NCI-H526 treated with DMSO at 0.1 percent for 48 hours (cell line): ENCODE data around the gene GALNTL6.
"Not testable (repeated sequence)": the region's sequence is repeated elsewhere in the genome, so short reads cannot be mapped to it uniquely, and the experiment has no call there.

Experiments
- DNase-seq: peaks from one replicate; lab custom pipeline; 2025; lab: John Stamatoyannopoulos, UW

GALNTL6 gene

DNA sequence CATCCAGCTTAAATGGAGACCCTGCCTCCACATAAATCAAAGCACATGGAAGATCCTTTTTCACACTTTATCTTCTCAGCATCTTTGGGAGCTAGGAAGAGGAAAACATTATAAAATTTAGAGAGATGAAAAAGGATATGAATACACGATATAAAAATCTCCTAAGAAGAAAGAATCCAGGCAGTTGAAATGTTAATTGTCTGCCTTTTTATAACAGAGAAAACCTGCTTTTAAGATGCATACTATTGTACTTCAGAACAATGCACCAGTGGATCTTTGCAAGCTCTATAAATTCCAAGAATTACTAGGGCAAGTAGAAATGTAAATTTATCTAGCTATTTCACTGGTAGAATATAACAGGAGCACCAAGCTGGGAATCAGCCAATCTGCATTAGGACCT is 1055.1 kb downstream of the GALNTL6 start:
- DNase-seq: no peak

DNA sequence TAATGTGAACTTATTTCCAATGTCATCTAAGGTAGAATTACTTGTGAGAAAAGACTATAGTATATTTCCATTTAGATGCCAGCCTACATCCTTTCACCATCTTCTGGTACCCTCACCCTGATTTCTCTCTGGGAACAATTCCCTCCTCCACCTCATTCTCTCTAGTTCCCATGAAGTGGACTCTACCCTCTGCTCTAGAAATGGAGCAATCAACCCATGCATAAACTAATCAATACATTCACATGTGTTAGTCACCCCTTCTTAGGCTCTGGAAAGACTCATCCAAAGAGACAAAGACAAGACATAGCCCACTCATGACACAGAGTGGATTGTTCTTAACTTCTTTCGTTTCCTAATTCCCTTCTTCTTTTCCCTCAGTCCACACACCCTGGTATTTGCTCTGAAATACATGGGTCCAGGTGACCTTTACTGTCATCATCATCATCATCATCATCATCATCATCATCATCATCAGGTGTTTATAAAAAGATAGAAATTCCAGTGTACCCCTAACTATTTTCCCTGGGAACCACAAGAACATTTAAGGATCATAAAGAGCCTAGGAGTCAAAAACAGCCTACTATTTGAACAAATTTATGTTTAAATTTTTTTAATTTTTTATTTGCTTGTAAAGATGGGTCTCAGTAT is 1056.5 kb downstream of the GALNTL6 start:
- DNase-seq: no peak

DNA sequence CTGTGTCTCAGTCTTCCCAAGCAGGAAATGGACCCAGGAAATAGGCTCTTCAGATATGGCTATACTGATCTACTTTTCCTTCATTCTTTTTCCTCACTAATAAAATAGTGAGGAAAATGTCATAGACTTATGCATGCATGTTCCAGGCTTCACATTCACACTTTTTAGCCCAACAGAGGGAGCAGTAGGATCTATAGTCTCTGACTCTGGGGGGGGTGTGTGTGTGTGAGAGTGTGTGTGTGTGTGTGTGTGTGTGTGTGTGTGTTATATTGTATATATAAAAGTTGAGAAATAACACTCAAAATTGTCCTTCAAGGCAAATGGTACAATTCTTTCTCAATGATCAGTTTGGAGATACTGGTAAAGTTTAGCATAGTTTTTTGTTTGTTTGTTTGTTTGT is 1058.2 kb downstream of the GALNTL6 start:
- no peak for DNase-seq

DNA sequence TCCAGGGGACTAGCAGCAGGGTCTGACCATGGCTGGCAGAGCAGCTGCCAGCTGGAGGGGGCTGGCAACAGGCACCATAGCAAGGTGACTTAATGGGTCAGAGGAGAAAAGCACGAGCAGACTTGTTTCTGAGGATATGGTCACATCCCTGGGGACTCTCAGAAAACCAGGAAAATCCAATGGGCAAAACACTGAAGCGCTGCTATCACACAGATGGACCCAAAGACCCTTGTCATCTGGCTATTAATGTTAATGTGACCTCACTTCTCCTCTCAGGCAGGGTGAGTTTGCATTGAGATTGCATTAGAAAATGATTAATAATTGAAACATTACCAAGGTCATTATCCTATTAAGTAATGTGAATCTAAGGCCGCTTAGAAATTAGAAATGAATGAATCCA is 1061.7 kb downstream of the GALNTL6 start:
- DNase-seq: no peak

DNA sequence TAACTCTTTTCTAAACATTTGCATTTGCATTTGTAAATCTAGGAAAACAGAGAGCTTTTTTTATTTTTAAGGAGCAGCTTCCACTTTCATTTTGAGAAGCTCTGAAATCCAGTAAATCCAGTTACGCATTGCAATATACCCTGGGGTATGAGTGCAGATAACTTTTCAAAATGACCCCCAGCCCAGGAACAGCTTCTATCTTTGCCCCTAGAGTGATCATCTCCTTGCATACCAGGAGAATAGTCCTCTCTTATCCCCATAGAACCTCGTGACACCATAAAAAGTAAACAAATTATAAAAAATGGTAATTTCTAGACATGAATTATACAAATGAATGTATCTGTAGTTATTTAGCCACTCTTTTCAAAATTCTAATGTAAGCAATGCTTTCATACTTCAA is 1063.2 kb downstream of the GALNTL6 start:
- DNase-seq: no peak

DNA sequence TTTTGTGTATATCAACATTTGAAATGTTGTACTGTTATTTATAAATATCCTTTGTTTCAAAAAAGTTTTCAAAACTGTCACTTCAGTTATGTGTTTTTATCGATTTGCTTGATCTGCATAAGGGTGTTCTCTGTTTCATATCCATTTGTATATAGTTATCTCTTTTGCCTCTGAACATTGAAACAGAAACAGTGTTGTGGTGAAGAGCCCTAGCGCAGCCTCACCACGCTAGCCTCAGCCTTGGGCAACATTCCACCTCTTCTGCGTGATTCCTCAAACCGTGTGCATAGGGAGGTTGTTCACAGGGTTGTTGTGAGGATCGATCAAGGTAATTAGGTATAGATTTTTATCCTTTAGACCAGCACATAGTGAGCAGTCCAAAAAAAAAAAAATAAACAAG is 1068.4 kb downstream of the GALNTL6 start:
- no peak for DNase-seq

DNA sequence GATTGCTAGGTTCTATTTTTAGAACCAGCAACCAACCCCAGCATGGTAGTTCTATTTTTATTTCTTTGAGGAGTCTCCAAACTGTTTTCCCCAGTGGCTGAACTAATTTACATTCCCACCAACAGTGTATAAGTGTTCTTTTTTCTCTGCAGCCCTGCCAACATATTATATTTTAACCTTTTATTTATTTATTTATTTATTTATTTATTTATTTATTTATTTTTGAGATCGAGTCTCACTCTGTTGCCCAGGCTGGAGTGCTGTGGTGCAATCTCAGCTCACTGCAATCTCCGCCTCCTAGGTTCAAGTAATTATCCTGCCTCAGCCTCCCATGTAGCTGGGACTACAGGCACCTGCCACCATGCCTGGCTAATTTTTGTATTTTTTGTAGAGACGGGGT is 1074.2 kb downstream of the GALNTL6 start:
- not testable (repeated sequence) for DNase-seq

DNA sequence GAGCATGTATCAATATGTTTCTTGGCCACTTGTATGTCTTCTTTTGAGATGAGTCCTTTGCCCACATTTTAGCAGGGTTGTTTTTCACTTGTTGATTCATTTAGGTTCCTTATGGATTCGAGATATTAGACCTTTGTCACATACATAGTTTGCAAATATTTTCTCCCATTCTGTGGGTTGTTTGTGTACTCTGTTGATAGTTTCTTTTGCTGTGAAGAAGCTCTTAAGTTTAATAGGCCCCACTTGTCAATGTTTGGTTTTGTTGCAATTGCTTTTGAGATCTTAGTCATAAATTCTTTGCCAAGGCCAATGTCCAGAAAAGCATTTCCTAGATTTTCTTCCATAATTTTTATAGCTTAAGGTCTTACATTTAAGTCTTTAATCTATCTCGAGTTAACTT is 1074.8 kb downstream of the GALNTL6 start:
- no peak for DNase-seq

DNA sequence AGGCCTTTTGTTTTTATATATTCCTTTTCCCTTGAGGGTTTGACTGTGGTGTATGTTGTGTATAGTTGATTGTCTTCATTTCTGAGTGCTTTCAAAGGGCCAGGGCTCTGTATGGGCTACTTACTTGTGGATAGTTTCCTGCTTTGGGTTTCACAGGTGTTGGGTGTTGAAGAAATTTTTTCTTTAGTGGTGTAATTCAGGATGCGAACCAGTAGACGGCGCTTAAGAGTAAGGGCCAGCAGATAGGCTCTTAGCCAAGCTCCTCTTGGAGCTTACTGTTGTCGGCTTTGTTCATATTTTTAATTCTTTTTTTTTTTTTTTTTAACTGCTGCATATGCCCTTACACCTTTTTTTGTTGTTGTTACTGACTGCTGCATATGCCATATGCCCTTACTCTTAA is 1079.1 kb downstream of the GALNTL6 start:
- no peak for DNase-seq

DNA sequence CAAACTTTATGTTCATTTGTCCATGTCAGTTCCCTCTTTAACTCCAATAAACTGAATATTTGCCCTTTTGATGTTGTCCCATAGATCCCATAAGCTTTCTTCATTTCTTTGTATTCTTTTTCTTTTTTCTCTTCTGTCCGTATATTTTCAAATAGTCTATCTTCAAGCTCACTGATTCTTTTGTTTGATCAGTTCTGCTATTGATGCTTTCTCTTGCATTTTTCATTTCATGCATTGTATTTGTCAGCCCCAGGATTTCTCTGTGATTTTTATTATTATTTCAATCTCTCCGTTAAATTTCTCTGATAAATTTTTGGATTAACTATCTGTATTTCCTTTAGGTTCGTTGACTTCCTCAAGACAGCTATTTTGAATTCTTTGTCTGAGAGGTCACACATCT is 1082.5 kb downstream of the GALNTL6 start:
- DNase-seq: no peak

DNA sequence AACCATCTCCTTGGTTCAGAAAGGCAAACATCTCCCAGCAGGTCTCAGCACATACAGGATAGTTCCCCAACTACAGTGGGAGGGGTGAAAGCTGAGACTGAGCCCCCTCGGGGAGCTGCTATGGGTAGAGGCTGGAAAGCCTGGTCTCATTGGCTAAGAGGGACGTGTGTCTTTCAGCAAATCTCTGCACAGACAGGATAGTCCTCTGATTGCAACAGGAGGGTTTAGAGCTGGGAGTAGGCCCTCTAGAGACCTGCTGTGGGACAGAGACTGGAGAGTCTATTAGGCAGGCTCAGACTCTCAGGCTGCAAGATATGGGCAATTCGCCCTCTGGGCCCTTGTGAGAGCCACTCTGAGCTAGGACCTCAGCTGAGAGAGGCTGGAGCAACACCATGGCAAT is 1083.8 kb downstream of the GALNTL6 start:
- DNase-seq: no peak

DNA sequence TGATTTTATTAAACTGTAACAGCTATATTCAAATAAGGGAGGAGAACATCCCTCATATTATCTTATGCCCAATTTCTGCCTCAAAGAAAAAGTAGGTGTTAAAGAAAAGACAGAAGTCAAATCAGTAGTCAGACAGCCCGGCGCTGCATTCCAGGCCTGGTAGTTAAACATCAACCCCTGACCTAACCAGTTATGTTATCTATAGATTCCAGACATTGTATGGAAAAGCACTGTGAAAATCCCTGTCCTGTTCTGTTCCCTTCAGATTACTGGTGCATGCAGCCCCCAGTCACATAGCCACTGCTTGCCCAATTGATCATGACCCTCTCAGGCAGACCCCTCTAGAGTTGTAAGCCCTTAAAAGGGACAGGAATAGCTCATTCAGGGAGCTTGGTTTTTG is 1085.5 kb downstream of the GALNTL6 start:
- no peak for DNase-seq

DNA sequence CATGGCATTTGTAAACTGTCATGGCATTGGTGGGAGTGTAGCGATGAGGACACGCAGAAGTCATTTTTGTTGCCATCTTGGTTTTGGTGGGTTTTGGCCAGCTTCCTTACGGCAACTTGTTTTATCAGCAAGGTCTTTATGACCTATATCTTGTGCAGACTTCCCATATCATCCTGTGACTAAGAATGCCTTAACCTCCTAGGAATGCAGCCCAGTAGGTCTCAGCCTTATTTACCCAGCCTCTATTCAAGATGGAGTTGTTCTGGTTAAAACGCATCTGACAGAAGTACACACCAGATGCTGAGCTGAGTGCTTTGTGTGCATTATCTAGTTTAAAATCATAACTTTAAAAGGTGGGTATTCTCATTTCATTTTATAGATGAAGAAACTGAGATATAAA is 1086.7 kb downstream of the GALNTL6 start:
- no peak for DNase-seq

DNA sequence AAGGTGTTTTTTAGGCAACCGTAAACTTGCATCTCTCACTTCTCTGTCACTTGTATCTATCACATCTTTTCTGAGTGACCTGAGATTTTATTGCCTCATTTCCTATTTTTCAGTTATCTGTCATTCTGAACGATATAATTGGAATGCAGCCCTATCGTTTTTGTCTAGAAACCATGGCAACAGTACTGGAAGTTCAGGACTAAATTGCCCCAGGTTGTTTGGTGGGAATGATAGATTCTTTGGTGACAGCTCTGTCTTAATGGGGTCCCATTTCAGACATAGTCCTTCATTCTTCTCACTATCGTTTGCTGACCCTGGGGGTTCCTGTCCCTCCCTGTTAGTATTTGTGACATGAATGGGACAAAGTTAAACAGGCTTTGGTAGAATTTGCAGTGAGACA is 1087.7 kb downstream of the GALNTL6 start:
- no peak for DNase-seq

DNA sequence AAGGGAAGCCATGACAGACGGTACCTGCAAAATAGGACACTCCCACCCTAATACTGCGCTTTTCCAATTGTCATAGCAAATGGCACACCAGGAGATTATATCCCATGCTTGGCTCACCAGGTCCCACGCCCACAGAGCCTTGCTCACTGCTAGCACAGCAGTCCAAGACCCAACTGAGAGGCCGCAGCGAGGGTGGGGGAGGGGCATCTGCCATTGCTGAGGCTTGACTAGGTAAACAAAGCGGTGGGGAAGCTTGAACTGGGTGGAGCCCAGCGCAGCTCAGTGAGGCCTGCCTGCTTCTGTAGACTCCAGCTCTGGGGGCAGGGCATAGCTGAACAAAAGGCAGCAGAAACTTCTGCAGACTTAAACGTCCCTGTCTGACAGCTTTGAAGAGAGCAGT is 1099.3 kb downstream of the GALNTL6 start:
- DNase-seq: not testable (repeated sequence)

DNA sequence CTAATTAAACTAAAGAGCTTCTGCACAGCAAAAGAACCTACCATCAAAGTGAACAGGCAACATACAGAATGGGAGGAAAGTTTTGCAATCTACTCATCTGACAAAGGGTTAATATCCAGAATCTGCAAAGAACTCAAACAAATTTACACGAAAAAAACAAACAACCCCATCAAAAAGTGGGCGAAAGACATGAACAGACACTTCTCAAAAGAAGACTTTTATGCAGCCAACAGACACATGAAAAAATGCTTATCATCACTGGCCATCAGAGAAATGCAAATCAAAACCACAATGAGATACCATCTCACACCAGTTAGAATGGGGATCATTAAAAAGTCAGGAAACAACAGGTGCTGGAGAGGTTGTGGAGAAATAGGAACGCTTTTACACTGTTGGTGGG is 1104.2 kb downstream of the GALNTL6 start:
- DNase-seq: not testable (repeated sequence)

DNA sequence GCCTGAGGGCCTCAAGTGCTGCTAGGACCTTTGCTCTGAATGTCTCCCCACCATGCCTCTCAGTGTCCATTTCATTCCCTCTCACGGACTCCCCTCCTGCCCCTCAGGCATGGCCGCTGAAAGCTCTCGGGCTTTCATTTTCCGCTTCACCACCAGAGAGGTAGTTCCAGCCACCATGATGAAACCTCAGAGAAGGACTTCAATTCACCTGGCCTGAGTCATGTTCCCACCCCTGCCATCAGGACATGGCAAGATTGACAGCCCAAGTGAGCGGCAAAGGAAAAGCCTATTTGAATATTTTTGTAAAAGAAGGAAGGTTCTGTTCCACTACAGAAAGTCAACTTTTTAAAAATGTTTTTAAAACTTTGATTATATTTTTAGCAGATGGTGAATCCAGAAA is 1106.1 kb downstream of the GALNTL6 start:
- DNase-seq: no peak

DNA sequence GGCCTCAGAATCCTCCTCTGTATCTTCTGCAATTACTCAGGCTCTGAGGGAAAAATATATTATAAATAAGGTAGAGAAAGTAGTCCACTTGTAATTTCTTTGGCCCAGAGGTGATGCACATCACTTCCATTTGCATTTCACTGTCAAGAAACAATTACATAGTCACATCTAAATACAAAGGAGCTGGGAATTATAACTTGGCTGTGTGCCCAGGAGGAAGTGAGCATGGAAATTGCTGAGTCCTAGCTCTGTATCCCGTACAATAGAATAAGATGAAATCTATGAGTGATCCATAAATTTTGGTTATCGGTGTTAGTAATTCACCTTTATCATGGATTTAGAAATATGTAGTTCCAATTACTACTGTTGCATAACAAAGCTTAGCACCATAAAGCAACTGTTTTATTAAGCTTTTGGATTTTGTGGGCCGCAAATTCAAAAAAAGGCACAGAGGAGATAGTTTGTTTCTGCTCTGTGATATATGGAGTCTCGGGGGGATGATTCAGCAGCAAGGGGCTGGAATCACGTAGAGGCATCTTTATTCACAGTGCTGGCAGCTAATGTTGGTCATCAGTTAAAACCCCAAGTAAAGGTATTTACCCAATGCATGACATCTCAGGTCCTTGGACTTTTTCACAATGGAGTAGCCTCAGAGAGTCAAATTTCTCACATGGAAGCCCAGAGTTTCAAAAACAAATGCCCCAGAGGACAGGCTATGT is 1114.1 kb downstream of the GALNTL6 start:
- no peak for DNase-seq

DNA sequence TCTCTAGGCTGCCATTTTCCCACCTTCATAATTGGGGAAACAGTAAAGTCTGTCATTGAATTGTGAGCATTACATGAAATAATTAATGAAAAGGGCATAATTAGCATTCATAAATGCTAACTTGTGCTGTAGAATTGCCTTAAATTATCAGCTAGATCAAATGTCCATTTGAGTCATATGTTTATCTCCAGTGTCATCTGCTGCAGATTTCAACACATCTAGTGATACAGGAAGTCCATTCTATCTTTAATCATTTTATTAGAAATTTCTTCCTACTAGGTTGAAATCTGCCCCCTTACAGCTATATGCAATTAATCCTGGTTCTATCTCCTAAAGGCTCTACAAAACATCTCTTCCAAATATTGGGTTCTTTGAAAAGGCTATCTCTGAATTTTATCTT is 1115.1 kb downstream of the GALNTL6 start:
- no peak for DNase-seq

DNA sequence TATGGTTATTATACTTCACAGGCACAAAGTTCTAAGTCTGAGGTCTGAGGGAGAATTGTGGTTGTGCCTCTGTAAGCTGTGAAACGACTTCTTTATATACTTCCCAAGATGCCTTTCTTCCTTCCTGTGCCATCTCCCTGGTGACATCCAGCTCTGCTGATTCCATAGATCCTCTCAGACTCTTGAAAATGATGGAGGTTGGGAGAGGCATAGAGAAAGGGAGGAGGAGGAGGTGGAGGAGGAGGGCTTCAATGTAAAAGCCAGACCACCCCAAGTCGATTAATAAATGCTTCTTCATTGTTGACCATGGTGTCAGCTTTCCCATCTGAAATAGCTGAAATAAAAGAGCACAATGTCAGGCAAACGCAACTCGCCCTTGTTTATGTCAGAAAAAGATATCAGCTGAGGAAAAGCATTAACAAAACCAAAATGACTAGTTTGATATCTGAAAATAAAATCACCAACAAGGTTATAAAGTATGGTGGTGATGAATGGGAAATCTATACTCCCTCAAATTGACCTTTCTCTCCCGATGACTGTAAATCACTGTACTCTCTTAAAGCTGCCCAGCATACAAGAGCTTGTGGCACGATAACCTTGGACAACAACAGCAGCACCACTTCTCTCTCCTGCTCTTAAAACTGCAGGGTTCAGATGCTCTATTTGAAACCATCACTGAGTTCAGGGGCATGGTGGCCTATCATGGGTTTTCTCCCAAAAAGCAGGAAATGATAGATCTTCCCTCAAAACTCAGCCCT is 1125.0 kb downstream of the GALNTL6 start:
- DNase-seq: no peak

DNA sequence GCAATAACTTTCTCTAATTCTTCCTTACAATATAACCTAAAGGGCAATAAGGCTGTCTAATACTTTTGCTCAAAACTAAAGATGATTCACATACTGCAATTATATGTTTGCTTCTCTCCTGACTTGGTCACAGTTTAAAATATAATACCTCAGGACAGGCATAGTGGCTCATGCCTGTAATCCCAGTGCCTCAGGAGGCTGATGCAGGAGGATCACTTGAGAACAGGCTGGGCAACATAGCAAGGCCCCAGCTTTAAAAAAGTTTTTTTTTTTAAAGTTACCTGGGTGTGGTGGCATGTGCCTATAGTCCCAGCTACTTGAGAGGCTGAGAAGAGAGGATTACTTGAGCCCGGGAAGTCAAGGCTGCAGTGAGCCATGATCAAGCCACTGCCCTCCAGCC is 1125.7 kb downstream of the GALNTL6 start:
- no peak for DNase-seq

DNA sequence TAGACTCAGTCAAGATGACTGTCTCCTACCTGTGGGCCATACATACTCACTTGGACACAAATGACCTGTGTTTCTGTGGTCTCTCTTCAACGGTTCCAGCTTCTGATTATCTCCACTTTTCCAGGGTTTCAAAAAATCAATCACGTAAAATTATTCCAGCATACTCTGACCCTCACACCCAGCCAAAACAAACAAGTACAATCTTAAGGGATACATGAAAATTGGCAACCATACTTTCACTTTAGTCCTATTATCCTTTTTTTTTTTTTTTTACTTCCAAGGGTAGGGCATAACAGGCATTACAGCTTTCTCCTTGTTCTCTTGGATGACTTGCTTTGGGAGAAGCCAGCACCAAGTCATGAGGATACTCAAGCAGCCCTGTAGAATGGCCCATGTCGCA is 1129.6 kb downstream of the GALNTL6 start:
- DNase-seq: no peak

DNA sequence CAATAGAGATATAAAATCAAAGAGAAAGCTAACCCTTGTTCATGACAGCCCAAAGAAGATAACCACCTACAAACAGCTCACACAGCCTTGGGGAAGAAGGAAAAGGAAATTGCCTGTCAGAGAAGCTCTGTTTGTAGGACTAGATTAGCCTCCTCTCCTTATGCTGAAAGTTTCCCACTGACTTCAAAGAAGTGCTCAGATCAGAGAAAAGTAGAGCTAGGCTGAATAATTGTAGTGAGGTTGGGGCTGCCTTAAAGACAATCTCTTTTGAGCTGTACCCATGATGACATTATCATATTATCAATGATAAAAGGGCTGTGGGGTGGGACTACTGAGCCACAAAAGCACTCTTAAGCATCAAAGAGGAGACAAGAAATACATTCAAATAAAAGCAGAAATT is 1132.4 kb downstream of the GALNTL6 start:
- DNase-seq: no peak
